ENCODE measurements around the gene TMEM238L.

The TMEM238L gene

DNA sequence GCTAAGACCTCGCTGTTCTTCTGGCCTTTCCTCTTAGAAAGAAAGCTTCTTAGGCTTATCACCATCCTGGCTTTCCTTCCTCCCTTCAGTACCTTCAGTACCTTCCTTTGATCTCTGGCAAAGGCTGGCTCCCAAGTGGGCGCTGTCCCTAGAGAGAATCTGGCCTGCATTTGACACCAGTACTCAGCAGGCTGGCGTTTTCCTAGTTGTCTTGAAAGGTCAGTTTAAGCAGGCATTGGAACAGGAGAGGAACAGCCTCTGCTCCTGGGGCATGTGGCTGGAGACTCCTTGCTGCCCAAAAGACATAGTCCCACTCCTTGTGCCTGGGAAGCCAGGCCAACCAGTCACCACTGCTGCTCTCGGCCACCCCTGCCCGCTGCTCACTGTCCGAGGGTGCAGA is 34.1 kb downstream of the TMEM238L start:
- Histone ChIP-seq H3K4me1 (ENCODE audit: low read depth, poor library complexity, severe bottlenecking) (no peaks in the 10 kb centered on the region), H4K20me1 (ENCODE audit: insufficient read depth) (no peaks in the 10 kb centered on the region)
- TF ChIP-seq CTCF (conservative IDR thresholded peaks at IDR 0.05; ENCODE audit: low read depth, low read length), result no peak

GRCh38 chr17:10768750-10769251 is 35.1 kb downstream of the TMEM238L start:
- no peak overlapping the region for H3K4me3 ChIP-seq (IDR thresholded peaks at IDR 0.05; ENCODE audit: insufficient read depth, low read depth, low read length)
- H3K4me2 ChIP-seq, result no peak overlapping the region
- TF ChIP-seq CTCF (conservative IDR thresholded peaks at IDR 0.05; ENCODE audit: low read depth, low read length), result no peak
- no peak overlapping the region for H3K27ac ChIP-seq
- H3K36me3 ChIP-seq (ENCODE audit: insufficient read depth), result no peaks in the 10 kb centered on the region
- H3K4me1 ChIP-seq (ENCODE audit: low read depth, poor library complexity, severe bottlenecking), result no peaks in the 10 kb centered on the region
- H3K27me3 ChIP-seq (ENCODE audit: insufficient read depth, low read depth), result no peaks in the 10 kb centered on the region
- H4K20me1 ChIP-seq (ENCODE audit: insufficient read depth), result no peaks in the 10 kb centered on the region
- H3K79me2 ChIP-seq (ENCODE audit: insufficient read depth, low read depth), result no peaks in the 10 kb centered on the region
- H3K9ac ChIP-seq, result no peak overlapping the region
- no peak overlapping the region for H2AFZ ChIP-seq (ENCODE audit: low read depth)

More for the DNA sequence above, 34.1 kb downstream of the TMEM238L start:
- H2AFZ ChIP-seq (ENCODE audit: low read depth), result no peak overlapping the region
- no peaks in the 10 kb centered on the region for H3K79me2 ChIP-seq (ENCODE audit: insufficient read depth, low read depth)
- H3K9ac ChIP-seq, result no peak overlapping the region
- no peak overlapping the region for H3K4me2 ChIP-seq
- no peak overlapping the region for H3K27ac ChIP-seq
- H3K36me3 ChIP-seq (ENCODE audit: insufficient read depth), result no peaks in the 10 kb centered on the region
- H3K4me3 ChIP-seq (IDR thresholded peaks at IDR 0.05; ENCODE audit: insufficient read depth, low read depth, low read length), result no peak overlapping the region
- H3K27me3 ChIP-seq (ENCODE audit: insufficient read depth, low read depth), result no peaks in the 10 kb centered on the region

DNA sequence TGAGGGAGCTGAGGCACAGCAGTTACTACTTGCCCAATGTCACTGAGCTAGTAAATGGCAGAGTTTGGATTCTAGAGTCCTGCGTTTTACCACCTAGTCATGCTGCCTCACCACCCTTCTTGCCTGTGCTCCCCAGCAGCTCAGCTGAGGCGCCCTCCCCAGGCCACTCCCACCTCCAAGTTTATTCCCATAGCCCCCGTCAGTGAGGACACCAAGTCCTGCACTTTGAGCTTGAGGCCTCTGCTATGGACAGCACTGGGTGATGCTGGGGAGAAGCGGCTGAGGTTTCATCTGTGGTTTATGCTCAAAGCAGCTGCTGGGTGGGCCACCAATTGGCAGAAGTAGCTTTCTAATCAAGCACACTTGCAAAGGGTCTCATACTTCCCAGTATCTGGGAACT is 36.7 kb downstream of the TMEM238L start:
- Histone ChIP-seq H4K20me1 (ENCODE audit: insufficient read depth) (no peaks in the 10 kb centered on the region), H3K4me1 (ENCODE audit: low read depth, poor library complexity, severe bottlenecking) (no peaks in the 10 kb centered on the region), H3K4me3 (IDR thresholded peaks at IDR 0.05; ENCODE audit: insufficient read depth, low read depth, low read length) (no peak overlapping the region), H3K4me2 (no peak overlapping the region), H3K27ac (no peak overlapping the region), H3K9ac (no peak overlapping the region), H3K79me2 (ENCODE audit: insufficient read depth, low read depth) (no peaks in the 10 kb centered on the region), H2AFZ (ENCODE audit: low read depth) (no peak overlapping the region), H3K36me3 (ENCODE audit: insufficient read depth) (no peaks in the 10 kb centered on the region), H3K27me3 (ENCODE audit: insufficient read depth, low read depth) (no peaks in the 10 kb centered on the region)
- no peak for TF ChIP-seq CTCF (conservative IDR thresholded peaks at IDR 0.05; ENCODE audit: low read depth, low read length)

GRCh38 chr17:10762037-10762436 is 41.9 kb downstream of the TMEM238L start:
- Histone ChIP-seq H2AFZ (ENCODE audit: low read depth) (no peak overlapping the region), H3K27ac (no peak overlapping the region), H3K27me3 (ENCODE audit: insufficient read depth, low read depth) (no peaks in the 10 kb centered on the region), H3K79me2 (ENCODE audit: insufficient read depth, low read depth) (no peaks in the 10 kb centered on the region), H3K36me3 (ENCODE audit: insufficient read depth) (no peaks in the 10 kb centered on the region), H3K4me1 (ENCODE audit: low read depth, poor library complexity, severe bottlenecking) (no peaks in the 10 kb centered on the region), H3K4me3 (IDR thresholded peaks at IDR 0.05; ENCODE audit: insufficient read depth, low read depth, low read length) (no peak overlapping the region), H3K4me2 (no peak overlapping the region), H4K20me1 (ENCODE audit: insufficient read depth) (no peaks in the 10 kb centered on the region), H3K9ac (no peak overlapping the region)
- TF ChIP-seq CTCF (conservative IDR thresholded peaks at IDR 0.05; ENCODE audit: low read depth, low read length), result no peak
